ENCODE results near the gene PRKAG1. TPM values are rescaled to one million over a fixed set of nuclear protein-coding genes. Genes with fewer than 3 reads are reported as not detected.

Gene PRKAG1
- total RNA-seq, 2 donors from 2014 or later, result 27.6 to 38.1 TPM

DNA sequence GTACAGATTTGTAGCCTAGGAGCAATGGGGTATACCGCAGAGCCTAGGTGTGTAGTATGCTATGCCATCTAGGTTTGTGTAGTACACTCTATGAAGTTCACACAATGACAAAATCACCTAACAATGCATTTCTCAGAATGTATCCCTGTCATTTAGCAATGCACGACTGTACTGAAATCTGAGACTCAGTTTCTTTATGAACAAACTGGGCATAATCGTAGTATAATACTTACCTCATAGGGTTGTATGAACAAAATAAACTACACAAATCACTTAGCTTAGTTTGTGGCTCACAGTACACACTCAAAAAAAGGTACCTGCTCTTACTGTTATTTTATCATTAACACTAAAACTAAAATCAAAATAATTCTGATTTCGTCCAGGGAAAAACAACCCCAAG is 6.9 kb upstream of the PRKAG1 start:
- no peaks in the 10 kb centered on the region for H3K9me3 Mint-ChIP-seq
- H3K36me3 ChIP-seq (ENCODE audit: control insufficient read depth, insufficient read depth, low read length), result peaks cover 82% of the 10 kb centered on the region
- peaks cover 82% of the 10 kb centered on the region for H3K36me3 Mint-ChIP-seq (ENCODE audit: low read depth)

DNA sequence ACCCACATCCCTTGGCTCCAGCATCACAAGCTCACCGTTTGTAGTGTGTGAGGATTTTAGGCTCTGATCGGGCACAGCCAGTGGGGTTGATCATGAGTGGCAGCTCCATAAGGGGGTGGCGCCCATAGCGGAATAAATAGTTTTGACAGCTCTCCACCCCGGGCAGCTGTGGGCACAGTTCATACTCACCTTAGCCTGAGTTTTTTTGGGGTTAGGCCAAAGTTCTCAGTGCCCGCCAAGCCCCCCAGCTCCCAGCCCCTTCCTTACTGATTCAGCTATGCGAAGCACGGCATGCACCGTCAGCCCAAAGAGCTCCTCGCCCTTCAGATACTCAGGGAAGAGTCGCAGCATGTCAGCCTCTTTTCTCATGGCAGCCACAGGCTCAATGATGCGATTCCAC is 6.0 kb upstream of the PRKAG1 start:
- Mint-ChIP-seq H3K27me3 (ENCODE audit: insufficient read depth) (no peaks in the 10 kb centered on the region), H3K36me3 (ENCODE audit: low read depth) (peaks cover 74% of the 10 kb centered on the region), H3K4me1 (peaks cover 4% of the 10 kb centered on the region), H3K4me3 (no peak overlapping the region), H3K9me3 (no peaks in the 10 kb centered on the region), H3K27ac (no peak overlapping the region)
- Histone ChIP-seq H3K4me3 (ENCODE audit: low read length) (no peak overlapping the region), H3K27me3 (ENCODE audit: control insufficient read depth, insufficient read depth, low read length, poor library complexity, severe bottlenecking) (no peaks in the 10 kb centered on the region), H3K27ac (ENCODE audit: low read depth, low read length) (no peak overlapping the region), H3K9ac (ENCODE audit: extremely low read depth, low read length, poor library complexity, severe bottlenecking) (no peak overlapping the region), H3K4me1 (ENCODE audit: control insufficient read depth, insufficient read depth, low read length) (no peaks in the 10 kb centered on the region), H3K36me3 (ENCODE audit: control insufficient read depth, insufficient read depth, low read length) (peaks cover 75% of the 10 kb centered on the region), H3K9me3 (ENCODE audit: control insufficient read depth, low read length) (no peaks in the 10 kb centered on the region)
- DNase-seq, result no peak
- TF ChIP-seq, protein P1, sequence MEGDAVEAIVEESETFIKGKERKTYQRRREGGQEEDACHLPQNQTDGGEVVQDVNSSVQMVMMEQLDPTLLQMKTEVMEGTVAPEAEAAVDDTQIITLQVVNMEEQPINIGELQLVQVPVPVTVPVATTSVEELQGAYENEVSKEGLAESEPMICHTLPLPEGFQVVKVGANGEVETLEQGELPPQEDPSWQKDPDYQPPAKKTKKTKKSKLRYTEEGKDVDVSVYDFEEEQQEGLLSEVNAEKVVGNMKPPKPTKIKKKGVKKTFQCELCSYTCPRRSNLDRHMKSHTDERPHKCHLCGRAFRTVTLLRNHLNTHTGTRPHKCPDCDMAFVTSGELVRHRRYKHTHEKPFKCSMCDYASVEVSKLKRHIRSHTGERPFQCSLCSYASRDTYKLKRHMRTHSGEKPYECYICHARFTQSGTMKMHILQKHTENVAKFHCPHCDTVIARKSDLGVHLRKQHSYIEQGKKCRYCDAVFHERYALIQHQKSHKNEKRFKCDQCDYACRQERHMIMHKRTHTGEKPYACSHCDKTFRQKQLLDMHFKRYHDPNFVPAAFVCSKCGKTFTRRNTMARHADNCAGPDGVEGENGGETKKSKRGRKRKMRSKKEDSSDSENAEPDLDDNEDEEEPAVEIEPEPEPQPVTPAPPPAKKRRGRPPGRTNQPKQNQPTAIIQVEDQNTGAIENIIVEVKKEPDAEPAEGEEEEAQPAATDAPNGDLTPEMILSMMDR (conservative IDR thresholded peaks at IDR 0.05), result no peak
- 90 to 97% methylated on average over 6 to 12 of the region's 12 CpGs for WGBS, 2 experiments (ENCODE audit: insufficient coverage in 1 of 2, insufficient read length in 1 of 2)

More for the DNA sequence above, 6.9 kb upstream of the PRKAG1 start:
- Mint-ChIP-seq H3K27ac (no peak overlapping the region), H3K4me1 (no peaks in the 10 kb centered on the region), H3K27me3 (ENCODE audit: insufficient read depth) (no peaks in the 10 kb centered on the region), H3K4me3 (no peak overlapping the region)
- Histone ChIP-seq H3K4me1 (ENCODE audit: control insufficient read depth, insufficient read depth, low read length) (no peaks in the 10 kb centered on the region), H3K27ac (ENCODE audit: low read depth, low read length) (no peak overlapping the region), H3K27me3 (ENCODE audit: control insufficient read depth, insufficient read depth, low read length, poor library complexity, severe bottlenecking) (no peaks in the 10 kb centered on the region), H3K4me3 (ENCODE audit: low read length) (no peak overlapping the region), H3K9ac (ENCODE audit: extremely low read depth, low read length, poor library complexity, severe bottlenecking) (no peak overlapping the region), H3K9me3 (ENCODE audit: control insufficient read depth, low read length) (no peaks in the 10 kb centered on the region)
- TF ChIP-seq, protein P1 (conservative IDR thresholded peaks at IDR 0.05), result no peak
- DNase-seq, result no peak
- 96 to 100% methylated on average over 2 to 4 of the region's 4 CpGs for WGBS, 2 experiments (ENCODE audit: insufficient coverage in 1 of 2, insufficient read length in 1 of 2)

DNA sequence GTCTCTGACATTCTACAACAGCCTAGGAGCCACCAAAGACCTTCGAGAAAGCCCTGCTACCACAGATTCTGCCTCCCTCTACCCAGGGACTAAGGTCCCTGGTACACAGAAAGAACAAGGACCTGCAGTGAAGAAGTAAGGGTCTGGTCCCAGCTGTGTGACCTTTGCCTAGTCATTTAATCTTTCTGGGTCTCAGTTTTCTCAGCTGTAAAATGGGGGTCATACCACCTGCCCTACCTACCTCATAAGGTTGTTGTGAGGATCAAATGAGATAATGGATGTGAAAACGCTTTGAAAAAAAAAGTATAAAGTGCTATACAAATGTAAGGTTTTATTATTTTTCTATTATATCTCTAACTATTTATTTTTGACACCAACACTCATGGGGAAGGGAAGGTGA is 5.2 kb upstream of the PRKAG1 start:
- peaks cover 67% of the 10 kb centered on the region for H3K36me3 Mint-ChIP-seq (ENCODE audit: low read depth)
- DNase-seq, result no peak
- Histone ChIP-seq H3K4me1 (ENCODE audit: control insufficient read depth, insufficient read depth, low read length) (no peaks in the 10 kb centered on the region), H3K36me3 (ENCODE audit: control insufficient read depth, insufficient read depth, low read length) (peaks cover 68% of the 10 kb centered on the region), H3K9me3 (ENCODE audit: control insufficient read depth, low read length) (no peaks in the 10 kb centered on the region), H3K27ac (ENCODE audit: low read depth, low read length) (no peak overlapping the region), H3K4me3 (ENCODE audit: low read length) (no peak overlapping the region), H3K27me3 (ENCODE audit: control insufficient read depth, insufficient read depth, low read length, poor library complexity, severe bottlenecking) (no peaks in the 10 kb centered on the region), H3K9ac (ENCODE audit: extremely low read depth, low read length, poor library complexity, severe bottlenecking) (no peak overlapping the region)
- H3K9me3 Mint-ChIP-seq, result no peaks in the 10 kb centered on the region
- no peak overlapping the region for H3K4me3 Mint-ChIP-seq
- no peaks in the 10 kb centered on the region for H3K27me3 Mint-ChIP-seq (ENCODE audit: insufficient read depth)
- H3K4me1 Mint-ChIP-seq, result peaks cover 9% of the 10 kb centered on the region
- WGBS, 2 experiments (ENCODE audit: insufficient coverage in 1 of 2, insufficient read length in 1 of 2), result 87 to 100% methylated on average over 1 of the region's 2 CpGs
- TF ChIP-seq, protein P1 (conservative IDR thresholded peaks at IDR 0.05), result no peak
- H3K27ac Mint-ChIP-seq, result no peak overlapping the region
